ENCODE measurements around the gene AMIGO3. TPM values are rescaled to one million over a fixed set of nuclear protein-coding genes. Genes with fewer than 3 reads are reported as not detected.
A peak's percentile ranks its signal among the peaks of the same experiment; 100 is the strongest.

AMIGO3 gene
- total RNA-seq, 2 donors from 2014 or later = not detected

DNA sequence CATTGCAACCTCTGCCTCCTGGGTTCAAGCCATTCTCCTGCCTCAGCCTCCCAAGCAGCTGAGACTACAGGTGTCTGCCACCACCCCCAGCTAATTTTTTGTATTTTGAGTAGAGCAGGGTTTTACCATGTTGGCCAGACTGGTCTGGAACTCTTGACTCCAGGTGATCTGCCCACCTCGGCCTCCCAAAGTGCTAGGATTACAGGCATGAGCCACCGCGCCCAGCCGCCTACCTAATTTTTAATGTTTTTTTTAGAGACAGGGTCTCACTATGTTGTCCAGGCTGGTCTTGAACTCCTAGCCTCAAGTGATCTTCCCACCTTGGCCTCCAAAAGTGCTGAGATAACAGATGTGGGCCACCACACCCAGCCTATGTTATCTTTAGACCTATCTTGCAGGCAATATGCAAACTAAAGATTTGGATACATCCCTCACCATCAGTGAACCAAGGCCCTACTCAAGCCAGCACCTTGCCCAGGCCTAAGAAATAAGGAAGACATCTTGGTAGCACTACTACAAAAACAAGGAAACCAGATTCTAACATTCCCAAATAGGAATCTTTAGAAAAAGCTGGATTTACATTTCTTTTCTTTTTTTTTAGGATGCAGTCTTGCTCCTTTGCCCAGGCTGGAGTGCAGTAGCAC, 10.6 kb upstream of the AMIGO3 start:
- ATAC-seq (no peak), DNase-seq (ENCODE audit: low spot score in 2 of 2) (peak in 1 of 2 donors; percentile 20)
- H3K9me3 Mint-ChIP-seq = no peaks in the 10 kb centered on the region
- no peak overlapping the region for H3K27ac Mint-ChIP-seq
- H3K36me3 Mint-ChIP-seq = no peaks in the 10 kb centered on the region

DNA sequence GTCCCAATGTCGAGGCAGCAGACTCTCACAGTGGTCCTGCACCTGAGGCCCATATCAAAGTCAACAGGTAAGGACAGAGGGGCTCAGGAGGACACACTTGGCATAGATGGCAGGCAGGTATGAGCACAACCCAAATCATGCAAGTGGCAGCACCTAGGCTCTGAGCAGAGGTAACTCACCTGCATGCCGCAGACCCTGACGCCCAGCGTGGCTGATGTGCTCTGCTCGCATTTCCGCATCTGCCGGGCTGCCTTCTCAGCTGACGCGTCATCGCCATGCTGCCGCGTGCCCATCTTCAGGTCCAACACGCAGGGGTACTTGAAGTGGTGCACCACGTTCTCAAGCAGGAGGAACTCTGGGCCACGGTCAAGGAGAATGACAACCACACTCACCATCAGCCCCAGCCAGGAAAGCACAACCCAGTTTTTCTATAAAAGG, 8.5 kb upstream of the AMIGO3 start:
- no peak for ATAC-seq
- peak in 1 of 2 donors; percentile 37 for DNase-seq (ENCODE audit: low spot score in 2 of 2)
- Mint-ChIP-seq H3K9me3 (no peaks in the 10 kb centered on the region), H3K36me3 (no peaks in the 10 kb centered on the region), H3K27ac (no peak overlapping the region)

DNA sequence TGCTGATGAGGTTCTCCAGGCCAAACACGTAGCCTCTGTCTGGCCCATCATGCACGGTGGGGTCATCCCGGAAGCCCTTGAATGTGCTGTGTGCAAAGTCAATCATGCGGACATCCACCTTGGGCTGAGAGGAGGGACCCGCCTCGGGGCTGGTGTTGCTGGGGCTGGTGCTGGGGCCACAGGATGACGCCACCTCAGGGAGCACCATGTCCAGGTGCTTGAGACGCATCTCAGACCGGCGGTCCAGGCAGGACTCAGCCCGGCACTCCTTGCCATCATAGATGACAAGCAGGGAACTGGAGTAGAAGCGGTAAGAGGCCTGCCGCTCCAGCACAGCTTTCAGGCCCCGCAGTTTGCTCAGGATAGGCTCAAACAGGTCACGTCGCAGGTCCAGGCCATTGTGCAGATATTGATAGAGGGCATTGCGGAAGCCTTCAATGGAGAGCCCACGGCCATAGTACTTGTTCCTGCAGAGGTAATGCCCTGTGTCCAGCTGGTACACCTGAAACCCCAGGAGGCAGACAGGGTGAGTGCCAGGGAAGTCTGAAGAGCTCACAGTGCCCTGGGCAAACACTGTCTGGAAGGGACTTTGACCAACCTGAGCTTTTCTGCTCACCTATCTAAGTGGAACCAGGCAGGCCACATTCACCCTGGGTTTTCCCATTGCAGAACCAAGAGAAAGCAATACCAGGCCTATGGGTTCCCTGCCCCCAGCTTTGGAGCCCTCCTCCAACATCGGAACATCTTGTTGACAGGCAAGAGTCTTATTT, 7.9 kb upstream of the AMIGO3 start:
- peaks cover 5 to 6% of the 10 kb centered on the region in 2 donors for H3K36me3 Mint-ChIP-seq

DNA sequence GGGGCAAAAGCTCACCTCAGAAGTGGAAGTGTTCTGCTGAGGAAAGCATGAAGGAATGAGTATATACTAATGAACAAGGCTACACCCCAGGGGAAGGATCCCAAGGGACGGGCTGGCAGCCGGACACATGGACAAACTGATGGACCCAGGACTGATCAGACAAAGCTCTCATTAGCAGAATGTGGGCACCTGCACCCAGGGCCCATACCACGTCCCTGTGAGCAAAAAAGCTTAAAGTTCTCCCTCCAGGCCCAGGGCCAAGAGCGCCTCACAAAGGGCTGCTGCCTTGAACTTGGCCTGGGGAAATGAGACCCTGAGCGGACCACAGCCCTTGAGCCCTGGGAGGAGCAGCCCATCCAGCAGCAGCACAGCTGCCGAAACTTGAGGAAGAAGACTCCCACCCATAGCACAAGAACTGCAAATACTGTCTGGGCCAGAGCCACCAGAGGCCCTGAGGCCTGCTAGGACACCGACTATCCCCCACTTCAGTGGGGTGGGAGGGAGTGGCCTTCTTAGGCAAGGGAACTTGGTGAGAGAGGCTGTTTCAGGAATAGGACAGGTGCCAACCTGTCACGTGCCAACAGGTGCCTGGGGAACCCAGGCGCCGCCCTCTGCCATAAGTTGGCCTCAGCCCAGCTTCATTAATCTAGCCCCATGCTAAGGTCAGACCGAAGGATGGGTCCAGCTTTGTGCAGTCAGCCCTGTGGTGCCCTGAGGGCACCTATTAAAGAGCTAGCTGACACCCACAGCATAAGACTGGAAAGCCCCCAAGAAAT, 6.6 kb upstream of the AMIGO3 start:
- peaks cover 6% of the 10 kb centered on the region in 2 donors for H3K36me3 Mint-ChIP-seq
- peak overlapping the region; percentile 18 to 44 for H3K27ac Mint-ChIP-seq
- DNase-seq (ENCODE audit: low spot score in 2 of 2) = peak in 1 of 2 donors; percentile 57
- no peak for ATAC-seq
- H3K9me3 Mint-ChIP-seq = no peaks in the 10 kb centered on the region

More for the DNA sequence above, 7.9 kb upstream of the AMIGO3 start:
- DNase-seq (ENCODE audit: low spot score in 2 of 2) (peak in 1 of 2 donors; percentile 51), ATAC-seq (no peak)
- Mint-ChIP-seq H3K9me3 (no peaks in the 10 kb centered on the region), H3K27ac (no peak overlapping the region)

DNA sequence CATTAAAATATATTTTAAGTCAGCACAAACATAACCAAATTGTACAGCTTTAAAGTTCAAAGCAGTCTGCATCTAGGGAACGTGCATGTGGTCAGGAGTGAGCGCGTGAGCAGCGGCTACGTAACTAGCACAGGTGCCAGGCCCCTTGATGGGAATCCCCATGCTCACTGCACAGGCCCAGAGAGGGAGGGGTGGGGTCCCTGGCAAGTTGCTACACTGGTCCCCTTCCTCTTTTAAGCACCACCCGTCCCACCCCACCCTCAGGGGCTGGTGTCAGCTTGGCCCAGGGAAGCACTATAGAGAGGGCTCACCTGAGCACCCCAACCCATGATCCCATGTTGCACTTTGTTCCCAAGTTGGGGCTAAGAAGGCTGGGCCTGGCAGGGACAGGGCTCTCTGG, 5.1 kb upstream of the AMIGO3 start:
- no peaks in the 10 kb centered on the region for H3K9me3 Mint-ChIP-seq
- peak overlapping the region; percentile 99 to 100 for H3K27ac Mint-ChIP-seq
- DNase-seq (ENCODE audit: low spot score in 2 of 2) (peak in 1 of 2 donors; percentile 55), ATAC-seq (no peak)
- peaks cover 6% of the 10 kb centered on the region in 2 donors for H3K36me3 Mint-ChIP-seq

DNA sequence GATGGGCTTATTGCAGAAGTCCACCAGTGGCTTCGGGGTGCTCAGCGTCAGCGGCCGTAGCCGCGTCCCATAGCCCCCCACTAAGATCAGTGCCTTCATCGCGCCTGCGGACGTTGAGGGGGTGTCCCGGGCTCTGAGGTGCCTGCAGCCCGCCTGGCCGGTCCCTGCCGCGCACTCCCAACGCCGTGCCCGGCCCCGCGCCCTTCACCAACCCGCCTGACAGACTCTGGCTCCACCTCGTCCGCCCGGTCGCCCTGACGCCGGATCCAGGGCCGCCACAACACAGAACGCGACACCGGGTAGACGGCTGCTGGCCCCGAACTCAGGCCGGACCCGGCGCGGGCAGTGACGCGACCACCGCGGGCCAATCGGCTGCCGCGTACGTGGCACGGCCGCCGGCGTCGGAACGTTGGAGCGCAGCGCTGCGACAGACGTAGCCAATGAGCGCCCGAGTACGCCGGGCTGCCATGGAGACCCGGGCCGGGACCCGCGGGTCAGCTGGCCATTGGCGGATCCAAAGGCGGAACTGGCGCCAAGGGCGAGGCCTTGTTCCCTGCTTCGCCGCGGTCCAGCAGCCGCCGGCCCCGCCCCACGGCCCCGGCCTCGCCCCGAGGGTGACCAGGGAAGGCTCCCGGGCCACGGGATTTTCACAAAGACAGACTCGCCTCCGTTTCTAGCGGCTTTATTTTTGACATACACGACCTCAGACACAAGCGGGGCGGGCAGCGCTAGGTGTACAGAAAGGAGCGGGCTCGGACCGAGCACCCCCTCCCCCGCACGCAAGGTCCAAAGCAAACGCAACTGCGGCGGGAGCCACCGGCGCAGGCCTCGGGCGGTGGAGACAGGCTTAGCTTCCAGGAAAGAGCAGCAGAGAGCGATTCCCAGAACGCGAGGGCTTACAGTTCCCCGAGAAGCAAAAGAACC, 4.4 kb upstream of the AMIGO3 start, which contains the start of gene GMPPB:
GMPPB (minus strand) TSS at position 324 of the 924 bp plus-strand sequence; CDS start at position 99, 225 bp downstream.
- Mint-ChIP-seq H3K27ac (peak within 1 kb of the TSS; percentile 99 to 100), H3K36me3 (peaks cover 6% of the 10 kb centered on the region in 2 donors), H3K9me3 (no peaks in the 10 kb centered on the region)
- peak; percentile 94 to 98 for DNase-seq (ENCODE audit: low spot score in 2 of 2)
- peak; percentile 85 to 90 for ATAC-seq

DNA sequence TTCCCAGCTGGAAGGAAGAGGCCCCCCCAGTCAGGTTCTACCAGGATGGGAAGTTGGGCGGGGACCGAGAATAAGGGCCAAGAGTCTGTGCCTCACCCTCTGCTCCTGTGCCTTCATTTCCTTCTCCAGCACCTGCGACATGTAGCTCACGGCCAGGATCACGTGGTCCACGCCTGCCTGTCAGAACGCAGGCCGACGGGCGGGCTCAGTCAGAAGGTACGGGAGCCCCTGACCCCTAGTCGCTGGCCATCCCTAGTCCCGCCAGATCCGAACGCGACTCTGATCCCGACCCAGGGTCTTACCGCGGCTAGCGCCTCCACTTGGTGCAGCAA, 3.8 kb upstream of the AMIGO3 start:
- Mint-ChIP-seq H3K27ac (peak overlapping the region; percentile 97 to 100), H3K9me3 (no peaks in the 10 kb centered on the region), H3K36me3 (peaks cover 6% of the 10 kb centered on the region in 2 donors)
- peak; percentile 67 to 76 for DNase-seq (ENCODE audit: low spot score in 2 of 2)
- peak; percentile 39 to 49 for ATAC-seq

DNA sequence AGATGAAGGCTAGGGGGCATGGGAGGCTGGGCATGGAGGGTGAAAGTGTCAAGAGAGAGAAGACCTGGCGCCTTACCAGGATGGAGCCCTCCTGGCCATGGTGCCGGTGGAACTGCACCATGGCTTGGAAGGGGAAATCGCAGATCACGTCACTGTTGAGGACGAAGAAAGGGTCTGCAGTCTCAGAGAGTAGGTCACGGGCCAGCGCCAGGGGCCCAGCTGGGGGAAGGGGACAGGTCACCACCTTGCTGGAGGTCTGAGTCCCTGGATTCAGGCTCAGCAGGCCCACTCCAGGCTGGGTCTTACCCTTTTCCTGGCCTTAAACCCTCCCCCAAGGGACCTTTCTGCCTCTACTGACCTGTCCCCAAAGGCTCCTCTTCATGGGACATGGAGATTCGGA, 3.4 kb upstream of the AMIGO3 start:
- DNase-seq (ENCODE audit: low spot score in 2 of 2) (no peak), ATAC-seq (no peak)
- peaks cover 6% of the 10 kb centered on the region in 2 donors for H3K36me3 Mint-ChIP-seq
- H3K9me3 Mint-ChIP-seq = no peaks in the 10 kb centered on the region
- H3K27ac Mint-ChIP-seq = peak overlapping the region; percentile 97 to 100

DNA sequence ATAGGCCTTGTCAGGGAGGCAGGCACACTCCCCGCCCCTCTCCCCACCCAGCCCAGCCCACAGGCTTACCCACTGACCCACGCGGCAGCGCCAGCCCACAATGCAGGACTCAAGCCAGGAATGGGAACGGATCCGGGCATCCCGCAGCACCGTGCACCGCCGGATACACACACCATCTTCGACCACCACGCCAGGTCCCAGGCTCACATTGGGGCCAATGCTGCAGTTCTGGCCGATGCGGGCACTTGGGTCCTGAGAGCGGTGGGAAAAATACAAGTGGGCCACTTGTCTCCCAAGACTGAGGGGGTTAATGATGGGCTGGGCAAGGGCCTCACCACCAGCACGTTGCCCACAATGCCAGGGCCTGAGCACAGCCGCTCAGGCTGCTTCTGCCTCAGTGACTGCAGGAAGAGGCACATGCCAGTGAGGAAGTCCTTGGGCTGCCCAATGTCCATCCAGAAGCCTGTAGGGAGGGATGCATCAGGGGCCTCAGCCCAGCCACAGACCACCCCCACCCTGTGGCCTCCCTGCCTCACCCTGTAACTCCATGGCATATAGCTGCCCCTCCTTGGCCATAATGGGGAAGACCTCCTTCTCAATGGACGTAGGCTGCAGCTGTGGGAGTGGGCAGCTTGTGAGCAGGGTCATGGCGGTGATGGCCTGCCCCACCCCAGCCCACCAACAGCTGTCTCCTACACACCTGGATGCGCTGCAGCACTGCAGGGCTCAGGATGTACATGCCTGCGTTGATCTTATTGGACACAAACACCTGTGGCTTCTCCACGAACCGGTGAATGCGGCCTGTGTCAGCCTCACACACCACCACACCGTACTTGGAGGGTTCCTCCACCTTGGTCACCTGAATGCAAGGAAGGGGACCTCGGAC, 2.7 kb upstream of the AMIGO3 start:
- H3K27ac Mint-ChIP-seq = peak overlapping the region; percentile 97 to 100
- peaks cover 6% of the 10 kb centered on the region in 2 donors for H3K36me3 Mint-ChIP-seq
- H3K9me3 Mint-ChIP-seq = no peaks in the 10 kb centered on the region
- DNase-seq (ENCODE audit: low spot score in 2 of 2) = peak in 1 of 2 donors; percentile 54
- ATAC-seq = no peak

DNA sequence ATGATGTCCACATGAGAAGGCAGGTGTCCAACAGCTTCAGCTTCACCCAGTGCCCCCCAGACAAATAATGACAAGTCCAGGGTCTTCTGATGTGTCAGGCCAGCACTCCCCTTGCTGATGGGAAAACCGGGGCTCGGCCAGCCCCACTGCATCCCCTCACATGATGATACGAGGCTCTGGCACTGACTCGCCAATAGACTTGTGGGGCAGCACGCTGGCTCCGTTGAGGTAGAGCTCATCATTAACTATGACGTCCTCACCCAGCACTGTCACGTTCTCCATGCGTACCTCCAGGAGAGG, 2.1 kb upstream of the AMIGO3 start:
- H3K27ac Mint-ChIP-seq = peak overlapping the region in 1 of 2 donors; percentile 100
- ATAC-seq (no peak), DNase-seq (ENCODE audit: low spot score in 2 of 2) (peak in 1 of 2 donors; percentile 54)
- H3K9me3 Mint-ChIP-seq = no peaks in the 10 kb centered on the region
- peaks cover 6% of the 10 kb centered on the region in 2 donors for H3K36me3 Mint-ChIP-seq

DNA sequence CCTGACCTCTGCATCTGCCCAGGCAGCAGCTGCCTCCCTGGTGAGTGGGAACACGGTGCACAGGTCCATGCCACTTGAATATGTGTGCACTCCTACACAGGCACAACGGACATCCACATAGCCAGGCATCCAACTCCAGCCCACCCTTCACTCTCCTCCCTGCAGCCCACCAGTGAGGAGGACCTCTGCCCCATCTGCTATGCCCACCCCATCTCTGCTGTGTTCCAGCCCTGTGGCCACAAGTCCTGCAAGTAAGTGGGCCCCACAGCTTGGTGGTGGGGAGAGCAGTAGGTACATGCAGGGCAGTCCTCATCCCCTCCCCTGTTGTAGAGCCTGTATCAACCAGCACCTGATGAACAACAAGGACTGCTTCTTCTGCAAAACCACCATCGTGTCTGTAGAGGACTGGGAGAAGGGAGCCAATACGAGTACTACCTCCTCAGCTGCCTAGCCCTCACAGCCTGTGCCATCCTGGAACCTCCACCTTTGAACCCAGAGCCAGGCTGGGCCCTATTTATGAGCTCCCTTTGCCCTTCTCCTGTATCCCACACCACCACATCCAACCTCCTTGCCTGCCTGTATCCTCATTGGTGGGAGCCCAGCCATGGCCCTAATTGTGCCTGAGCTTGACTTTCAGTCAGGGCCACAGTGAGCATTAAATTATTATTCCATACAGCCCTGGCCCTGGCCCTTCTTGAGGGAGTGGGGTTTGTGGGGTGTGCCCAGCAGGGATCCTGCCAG, 1.5 kb upstream of the AMIGO3 start:
- peak in 1 of 2 donors; percentile 56 for DNase-seq (ENCODE audit: low spot score in 2 of 2)

DNA sequence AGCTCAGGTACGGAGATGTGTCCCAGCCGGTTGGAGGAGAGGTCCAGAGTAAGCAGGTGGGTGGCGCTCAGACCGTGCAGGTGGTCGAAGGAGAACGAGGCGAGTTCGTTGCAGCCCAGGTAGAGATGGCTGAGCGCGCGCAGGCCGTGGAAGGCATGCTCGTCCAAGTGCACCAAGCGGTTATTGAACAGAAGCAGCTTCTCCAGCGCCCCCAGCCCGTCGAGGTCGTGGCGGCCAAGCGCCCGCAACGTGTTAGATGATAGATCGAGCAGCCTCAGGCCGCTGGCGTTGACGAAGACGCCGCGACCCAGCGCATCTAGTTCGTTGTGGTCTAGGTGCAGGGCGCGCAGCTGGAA, 648 bp downstream of the AMIGO3 start:
- Mint-ChIP-seq H3K9me3 (no peaks in the 10 kb centered on the region), H3K27ac (peak overlapping the region in 1 of 2 donors; percentile 66), H3K36me3 (peaks cover 6% of the 10 kb centered on the region in 2 donors)
- no peak for ATAC-seq
- peak in 1 of 2 donors; percentile 59 for DNase-seq (ENCODE audit: low spot score in 2 of 2)

More for the DNA sequence above, 1.5 kb upstream of the AMIGO3 start:
- no peak for ATAC-seq
- H3K9me3 Mint-ChIP-seq = no peaks in the 10 kb centered on the region
- peaks cover 6% of the 10 kb centered on the region in 2 donors for H3K36me3 Mint-ChIP-seq
- peak overlapping the region in 1 of 2 donors; percentile 100 for H3K27ac Mint-ChIP-seq

DNA sequence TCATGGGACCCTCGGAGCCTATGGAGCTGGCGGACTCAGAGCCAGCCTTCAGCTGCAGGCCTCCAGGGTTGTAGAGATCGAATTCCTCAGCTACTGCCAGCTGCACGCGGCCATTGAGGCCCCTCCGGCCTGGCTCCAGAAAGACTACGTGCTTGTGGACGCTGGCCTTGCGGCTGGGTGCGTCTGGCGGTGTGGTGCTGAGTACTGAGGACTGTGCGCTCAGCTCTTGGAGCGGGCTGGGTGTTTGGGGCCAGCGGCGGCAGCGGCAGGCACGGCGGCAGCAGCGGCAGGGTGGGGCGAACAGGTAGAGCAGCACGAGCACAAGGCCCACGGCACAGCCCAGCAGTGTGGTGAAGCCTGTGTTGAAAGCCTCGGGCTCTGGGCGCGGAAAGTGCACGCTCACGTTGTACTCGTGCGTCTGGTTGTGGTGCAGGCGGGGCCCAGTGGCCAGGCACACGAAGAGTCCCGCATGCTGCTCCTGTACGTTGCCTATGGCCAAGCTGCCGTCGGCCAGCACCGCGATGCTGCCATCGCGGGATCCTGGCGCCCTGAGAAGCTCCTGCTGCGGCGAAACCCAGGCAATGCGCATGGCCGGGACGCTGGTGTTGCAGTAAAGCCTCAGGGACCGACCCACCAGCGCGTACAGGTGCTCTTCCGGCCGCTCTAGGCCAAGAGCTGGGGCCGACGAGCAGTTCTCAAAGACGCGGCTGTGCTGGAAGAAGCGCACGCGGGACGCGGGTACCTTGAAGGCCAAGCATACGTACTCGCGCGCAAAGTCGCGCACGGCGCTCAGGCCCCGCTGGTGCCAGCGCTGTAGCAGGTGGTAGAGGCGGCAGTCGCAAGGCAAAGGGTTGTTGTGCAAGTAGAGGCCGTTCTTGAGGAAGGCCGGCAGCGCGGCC, 1.3 kb downstream of the AMIGO3 start:
- peak overlapping the region in 1 of 2 donors; percentile 66 for H3K27ac Mint-ChIP-seq
- no peaks in the 10 kb centered on the region for H3K9me3 Mint-ChIP-seq
- DNase-seq (ENCODE audit: low spot score in 2 of 2) = peak in 1 of 2 donors; percentile 50
- ATAC-seq = no peak
- H3K36me3 Mint-ChIP-seq = peaks cover 6% of the 10 kb centered on the region in 2 donors

Data from activated naive CD4-positive, alpha-beta T cell treated with anti-CD3 and anti-CD28 coated beads, Interleukin-2, amount 50 U/mL, for 72 hours (primary cell).